K562 (cell line): ENCODE results near the gene MEAF6. TPM values are rescaled to one million over a fixed set of nuclear protein-coding genes. Genes with fewer than 3 reads are reported as not detected.

ENCODE experiments used
- ATAC-seq: fragments of 200-7000 bp; cut with Tn5 transposase; 3 replicates; pipeline ENCODE4 v1.9.1; 2020; ENCODE audit warnings: moderate library complexity
- BruUV-seq: library from RNA; stranded (reverse); fragments of 400-500 nt; replicated peaks from 2 replicates; lab custom pipeline; 2021; lab: Mats Ljungman, UMichigan
- CTCF ChIA-PET: fragments of 300-600 bp; formaldehyde crosslinking; extraction: SDS; loops from one replicate; lab custom pipeline; 2021; ENCODE audit warnings: low intra/inter-chr PET ratio; lab: Yijun Ruan, JAX
- POLR2A ChIA-PET: fragments of 300-600, 350-650 bp; sonication (Branson Sonifier 250); formaldehyde crosslinking; extraction: SDS; loops from one replicate; lab custom pipeline; 2021; ENCODE audit warnings: antibody characterized with exemption, inconsistent platforms; lab: Yijun Ruan, JAX
- DNase-seq, 4 experiments: peaks; one replicate each; pipeline versions ENCODE4 v3.0.0 to v3.0.0-alpha.2; 2011 to 2018; ENCODE audit warnings: low spot score in 3 of 4, mixed read lengths in 3 of 4; ENCODE audit errors: extremely low read depth in 1 of 4
- FAIRE-seq: peaks from 2 replicates; lab custom pipeline; 2011; peaks lifted over from hg19 to GRCh38; lab: Jason Lieb, UNC
- H2AFZ ChIP-seq: 2 replicates; pipeline ENCODE4 v1.6.0; 2011; ENCODE audit warnings: low read depth, low read length, control low read depth, inconsistent platforms
- H3K27ac ChIP-seq: fragments of 200-600 bp; 3 replicates; pipeline ENCODE4 v1.8.0; 2011; ENCODE audit warnings: low read depth, mild to moderate bottlenecking, control low read depth, inconsistent platforms, low read length, moderate library complexity, mixed read lengths; ENCODE audit errors: extremely low read depth
- H3K27me3 ChIP-seq, 2 experiments: fragments of 300-600 bp in 1 of 2; 2 replicates in 1 of 2; 3 replicates in 1 of 2; pipeline versions ENCODE4 v1.6.0 to v1.8.0; 2011; ENCODE audit warnings: inconsistent platforms in 2 of 2, low read length in 2 of 2, mild to moderate bottlenecking in 1 of 2, mixed read lengths in 1 of 2, moderate library complexity in 1 of 2; ENCODE audit not compliant: control insufficient read depth in 2 of 2, insufficient read depth in 2 of 2
- H3K36me3 ChIP-seq: fragments of 300-600 bp; 3 replicates; pipeline ENCODE4 v1.8.0; 2011; ENCODE audit warnings: mild to moderate bottlenecking, low read length, inconsistent platforms; ENCODE audit not compliant: control insufficient read depth, insufficient read depth
- H3K4me1 ChIP-seq, 2 experiments: fragments of 200-600 bp in 1 of 2; replicated peaks in 1 of 2; 2 replicates in 1 of 2; 3 replicates in 1 of 2; pipeline versions ENCODE4 v1.5.1 to v1.8.0; 2011; ENCODE audit warnings: inconsistent platforms in 2 of 2, low read length in 2 of 2, mild to moderate bottlenecking in 1 of 2, mixed read lengths in 1 of 2, moderate library complexity in 1 of 2; ENCODE audit not compliant: control insufficient read depth in 2 of 2, insufficient read depth in 2 of 2
- H3K4me2 ChIP-seq: 2 replicates; pipeline ENCODE4 v1.6.1; 2011; ENCODE audit warnings: low read length, control low read depth, inconsistent platforms, mixed read lengths; ENCODE audit not compliant: insufficient read depth
- H3K4me3 ChIP-seq: fragments of 200-600 bp; sonication (generic), shearing (Covaris generic); 2 replicates; pipeline ENCODE4 v1.5.1; 2016; ENCODE audit warnings: control low read depth, inconsistent platforms
- H3K79me2 ChIP-seq: fragments of 200-600 bp; 3 replicates; pipeline ENCODE4 v1.8.0; 2011; ENCODE audit warnings: low read length, inconsistent platforms; ENCODE audit not compliant: control insufficient read depth, insufficient read depth
- H3K9ac ChIP-seq, 2 experiments: 2 replicates each; pipeline versions ENCODE4 v1.6.0 to v1.6.1; 2011; ENCODE audit warnings: low read depth in 2 of 2, low read length in 2 of 2, control low read depth in 1 of 2, inconsistent platforms in 1 of 2, mild to moderate bottlenecking in 1 of 2, mixed read lengths in 1 of 2; ENCODE audit not compliant: insufficient read depth in 1 of 2
- H3K9me1 ChIP-seq: one replicate; pipeline ENCODE4 v1.6.0; 2011; ENCODE audit warnings: inconsistent platforms, mild to moderate bottlenecking, low read length, moderate library complexity; ENCODE audit not compliant: control insufficient read depth, insufficient read depth
- H3K9me3 ChIP-seq: replicated peaks from 2 replicates; pipeline ENCODE4 v1.5.1; 2011; ENCODE audit warnings: low read depth, low read length, inconsistent platforms; ENCODE audit not compliant: control insufficient read depth, insufficient read depth
- H4K20me1 ChIP-seq: replicated peaks from 2 replicates; pipeline ENCODE4 v1.6.1; 2011; ENCODE audit warnings: low read length, inconsistent platforms, mixed read lengths; ENCODE audit not compliant: control insufficient read depth, insufficient read depth
- IFI16 ChIP-seq: fragments of 250-450 bp; sonication (Bioruptor Pico); IDR thresholded peaks from 2 replicates; pipeline ENCODE4 v2.1.2; 2022; ENCODE audit warnings: mild to moderate bottlenecking, inconsistent platforms
- PHB2 ChIP-seq: fragments of 450-650 bp; IDR thresholded peaks from 2 replicates; pipeline ENCODE4 v1.6.1; 2017; ENCODE audit warnings: low read depth
- RBM25 ChIP-seq: fragments of 200-400 bp; formaldehyde crosslinking; IDR thresholded peaks from 2 replicates; pipeline ENCODE4 v1.6.1; 2018; ENCODE audit warnings: low read length, low read depth, moderate library complexity; ENCODE audit not compliant: severe bottlenecking
- ZNF134 ChIP-seq: fragments of 250-450 bp; sonication (Bioruptor Pico); conservative IDR thresholded peaks from 2 replicates; pipeline ENCODE4 v1.4.0; 2020
- ZNF274 ChIP-seq: IDR thresholded peaks from 2 replicates; pipeline ENCODE4 v1.6.1; 2011; ENCODE audit warnings: low read depth, mild to moderate bottlenecking, low read length, moderate library complexity, borderline replicate concordance
- WGBS: fragments of 100-300 bp; shearing (Covaris generic); methylation state at CpG from one replicate; pipeline ENCODE4 v1.1.6; 2016; ENCODE audit warnings: low coverage, mixed read lengths; ENCODE audit not compliant: insufficient coverage; ENCODE audit errors: missing lambda C conversion rate; 5-methylcytosine and 5-hydroxymethylcytosine counted together
- in situ Hi-C: fragments of 300-500 bp; cut with MboI; formaldehyde crosslinking; loops from 4 replicates; pipeline ENCODE4 v1.15.0; 2018; ENCODE audit warnings: inconsistent platforms, mixed read lengths
- intact Hi-C: fragments of 100-400 bp; cut with micrococcal nuclease; formaldehyde crosslinking; loops from 2 replicates; pipeline ENCODE4 v1.14.2; 2022
- polyA plus RNA-seq, 8 experiments: library from polyadenylated mRNA; depleted of rRNA in 4 of 8; stranded (reverse) in 5 of 8; unstranded in 3 of 8; fragments of >200 nt; fragmentation: Nextera tagmentation in 2 of 8; fragmentation: Illumina TruSeq in 1 of 8; extraction: Ambion mirVana in 2 of 8; extraction: Trizol in 1 of 8; gene quantifications; 2 replicates each; pipeline versions ENCODE4 v1.2.1 to v1.2.3, GENCODE V29; 2011 to 2014; ENCODE audit warnings: inconsistent platforms in 1 of 8, missing spikeins in 1 of 8
- total RNA-seq, 7 experiments: library from RNA; depleted of rRNA in 6 of 7; stranded (reverse); fragments of >200 nt in 6 of 7; fragmentation: Illumina TruSeq in 2 of 7; extraction: Trizol in 2 of 7; gene quantifications; 2 replicates each; pipeline versions ENCODE4 v1.2.1 to v1.2.3, GENCODE V29; 2011 to 2021; ENCODE audit warnings: low replicate concordance in 1 of 7

The MEAF6 gene
- total and polyA plus RNA-seq, 9 of the 15 experiments (the other 6 are each of a cell fraction or from before 2014, with no cell fraction given): 55.0 to 151 (median 92.3) TPM

- ChIA-PET CTCF (no interaction called here), POLR2A (interaction anchor here (0.7 to 7.1 kb wide), 4 partner anchors 9 to 218 kb away, joined by 3 to 64 read pairs (median 4); partner anchors contain the start of gene ZC3H12A)
- H4K20me1 ChIP-seq: no peaks in the 10 kb centered on the region
- DNase-seq (no peak), FAIRE-seq (no peak), ATAC-seq (no peak)
- H3K4me2 ChIP-seq: no peak overlapping the region
- in situ Hi-C loops: no loop called here
- intact Hi-C loops: no loop called here
- H3K9ac ChIP-seq: no peak overlapping the region
- no peaks in the 10 kb centered on the region for H3K79me2 ChIP-seq
- H3K4me3 ChIP-seq: no peak overlapping the region
- peaks cover 0 to 9% of the 10 kb centered on the region in 2 experiments; a peak in 3 of 5 replicates for H3K4me1 ChIP-seq
- no peak overlapping the region for H2AFZ ChIP-seq
- TF ChIP-seq PHB2: no peak
- no peak for TF ChIP-seq IFI16
- TF ChIP-seq ZNF134 (CRISPR knock-in tag): no peak
- no peak for TF ChIP-seq ZNF274
- peak; percentile 60 for TF ChIP-seq RBM25
- H3K36me3 ChIP-seq: no peaks in the 10 kb centered on the region
- no peaks in the 10 kb centered on the region for H3K9me1 ChIP-seq
- H3K27me3 ChIP-seq: no peaks in the 10 kb centered on the region
- no peak overlapping the region for H3K27ac ChIP-seq
- no TSS peak for BruUV-seq
- no peaks in the 10 kb centered on the region for H3K9me3 ChIP-seq
- WGBS: 69% methylated on average over 2 of the region's 2 CpGs
Observed at GRCh38 chr1:37464443-37464842, 50.1 kb downstream of the MEAF6 start.
